NT2/D1 (cell line): ENCODE measurements around the gene PNO1.

ENCODE experiments used
- YY1 ChIP-seq: IDR thresholded peaks from 2 replicates; pipeline ENCODE4 v1.6.1; 2011; ENCODE audit not compliant: insufficient read length, insufficient read depth
- ZNF274 ChIP-seq: IDR thresholded peaks from 2 replicates; pipeline ENCODE4 v1.6.1; 2011; ENCODE audit warnings: mild to moderate bottlenecking, low read depth, low read length

GRCh38 chr2:68182902-68183301 lies 25.2 kb downstream of the PNO1 start:
- TF ChIP-seq YY1 (no peak), ZNF274 (no peak)
